Measurements from ENCODE around the gene FAM131B.

DNA sequence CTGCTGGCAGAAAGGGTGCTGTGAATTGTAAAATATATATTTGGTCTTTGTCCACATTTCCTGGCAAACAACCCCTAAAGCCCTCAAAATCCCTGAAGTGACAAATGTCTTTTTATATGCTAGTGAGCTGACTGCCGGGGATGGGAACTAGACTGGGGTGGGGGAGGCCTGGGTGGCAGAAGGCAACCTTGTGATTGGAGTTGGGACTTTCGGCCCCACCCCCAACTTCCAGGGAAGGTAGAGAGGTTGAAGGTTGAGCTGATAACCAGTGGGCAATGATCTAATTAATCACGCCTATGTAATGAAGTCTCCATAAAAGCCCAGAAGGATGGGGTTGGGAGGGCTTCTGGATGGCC is 43.5 kb upstream of the FAM131B start:
- TF ChIP-seq, protein P1, sequence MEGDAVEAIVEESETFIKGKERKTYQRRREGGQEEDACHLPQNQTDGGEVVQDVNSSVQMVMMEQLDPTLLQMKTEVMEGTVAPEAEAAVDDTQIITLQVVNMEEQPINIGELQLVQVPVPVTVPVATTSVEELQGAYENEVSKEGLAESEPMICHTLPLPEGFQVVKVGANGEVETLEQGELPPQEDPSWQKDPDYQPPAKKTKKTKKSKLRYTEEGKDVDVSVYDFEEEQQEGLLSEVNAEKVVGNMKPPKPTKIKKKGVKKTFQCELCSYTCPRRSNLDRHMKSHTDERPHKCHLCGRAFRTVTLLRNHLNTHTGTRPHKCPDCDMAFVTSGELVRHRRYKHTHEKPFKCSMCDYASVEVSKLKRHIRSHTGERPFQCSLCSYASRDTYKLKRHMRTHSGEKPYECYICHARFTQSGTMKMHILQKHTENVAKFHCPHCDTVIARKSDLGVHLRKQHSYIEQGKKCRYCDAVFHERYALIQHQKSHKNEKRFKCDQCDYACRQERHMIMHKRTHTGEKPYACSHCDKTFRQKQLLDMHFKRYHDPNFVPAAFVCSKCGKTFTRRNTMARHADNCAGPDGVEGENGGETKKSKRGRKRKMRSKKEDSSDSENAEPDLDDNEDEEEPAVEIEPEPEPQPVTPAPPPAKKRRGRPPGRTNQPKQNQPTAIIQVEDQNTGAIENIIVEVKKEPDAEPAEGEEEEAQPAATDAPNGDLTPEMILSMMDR (IDR thresholded peaks at IDR 0.05; ENCODE audit: low read length) = no peak
- TF ChIP-seq EZH2 (IDR thresholded peaks at IDR 0.05; ENCODE audit: borderline replicate concordance, low read length) = no peak

All from OCI-LY1 (cell line).